Urinary bladder (tissue), 4 donors: ENCODE measurements around the gene RRAGD. TPM values are rescaled to one million over a fixed set of nuclear protein-coding genes. Genes with fewer than 3 reads are reported as not detected.
A peak's percentile ranks its signal among the peaks of the same experiment; 100 is the strongest.

ENCODE experiments used
- DNase-seq: peaks from one replicate; pipeline ENCODE4 v3.0.0-alpha.2; 2015; ENCODE audit errors: extremely low spot score
- H3K27ac ChIP-seq: one replicate; pipeline ENCODE4 v1.5.1; 2013; ENCODE audit warnings: low read depth, mild to moderate bottlenecking, moderate library complexity
- H3K36me3 ChIP-seq: one replicate; pipeline ENCODE4 v1.6.1; 2013; ENCODE audit warnings: mild to moderate bottlenecking, moderate library complexity; ENCODE audit not compliant: insufficient read depth
- H3K4me1 ChIP-seq: one replicate; pipeline ENCODE4 v1.6.1; 2013; ENCODE audit warnings: mild to moderate bottlenecking, moderate library complexity; ENCODE audit not compliant: insufficient read depth
- H3K4me3 ChIP-seq: one replicate; pipeline ENCODE4 v1.5.1; 2013; ENCODE audit warnings: low read depth, low read length
- WGBS: extraction: QIAGEN DNeasy Blood & Tissue Kit; methylation state at CpG from one replicate; pipeline ENCODE4 v1.1.7; 2013; 5-methylcytosine and 5-hydroxymethylcytosine counted together
- polyA plus RNA-seq: library from polyadenylated mRNA; stranded (reverse); fragments of 200-250 nt; gene quantifications from one replicate; pipeline ENCODE4 v1.2.3, GENCODE V29; 2013
- total RNA-seq: library from RNA; depleted of rRNA; stranded (reverse); fragments of >200 nt; gene quantifications from one replicate; pipeline ENCODE4 v1.2.3, GENCODE V29; 2014
- donor health status: healthy with polysubstance abuse.
- donor health status: healthy.

Gene RRAGD
- total and polyA plus RNA-seq, 2 donors = 8.4 to 11.4 TPM

GRCh38 chr6:89353702-89354392, 58.2 kb downstream of the RRAGD start:
- WGBS = 84% methylated on average over 2 of the region's 2 CpGs
- no peaks in the 10 kb centered on the region for H3K36me3 ChIP-seq
- no peak overlapping the region for H3K27ac ChIP-seq
- no peak overlapping the region for H3K4me3 ChIP-seq
- no peaks in the 10 kb centered on the region for H3K4me1 ChIP-seq
- DNase-seq = no peak

GRCh38 chr6:89353118-89353556, 58.9 kb downstream of the RRAGD start:
- no peaks in the 10 kb centered on the region for H3K4me1 ChIP-seq
- H3K36me3 ChIP-seq = no peaks in the 10 kb centered on the region
- 43% methylated on average over 27 of the region's 27 CpGs for WGBS
- no peak for DNase-seq
- peak overlapping the region; percentile 98 for H3K27ac ChIP-seq
- peak overlapping the region; percentile 77 for H3K4me3 ChIP-seq

GRCh38 chr6:89352278-89353117, 59.6 kb downstream of the RRAGD start, which contains the start of gene UBE2J1:
Gene UBE2J1 (minus strand): TSS chr6:89352722. CDS start chr6:89352569, 153 bp downstream.
- WGBS = under 1% methylated on average over 102 of the region's 102 CpGs

GRCh38 chr6:89351671-89352277, 60.3 kb downstream of the RRAGD start:
- H3K36me3 ChIP-seq = no peaks in the 10 kb centered on the region
- H3K4me1 ChIP-seq = no peaks in the 10 kb centered on the region
- under 1% methylated on average over 12 of the region's 12 CpGs for WGBS
- DNase-seq = no peak
- H3K27ac ChIP-seq = peak overlapping the region; percentile 98
- peak overlapping the region; percentile 77 for H3K4me3 ChIP-seq

More at GRCh38 chr6:89352278-89353117, 59.6 kb downstream of the RRAGD start, which contains the start of gene UBE2J1:
- peak within 1 kb of the TSS; percentile 77 for H3K4me3 ChIP-seq
- H3K27ac ChIP-seq = peak within 1 kb of the TSS; percentile 98
- DNase-seq = no peak
- no peaks in the 10 kb centered on the region for H3K36me3 ChIP-seq
- H3K4me1 ChIP-seq = no peaks in the 10 kb centered on the region

- WGBS = 49% methylated on average over 4 of the region's 4 CpGs
- Histone ChIP-seq H3K4me3 (no peak overlapping the region), H3K36me3 (no peaks in the 10 kb centered on the region), H3K27ac (no peak overlapping the region), H3K4me1 (no peaks in the 10 kb centered on the region)
- DNase-seq = no peak
These were observed 61.6 kb downstream of the RRAGD start for GRCh38 chr6:89350281-89350966.

GRCh38 chr6:89348372-89348771, 63.7 kb downstream of the RRAGD start:
- peaks cover 2% of the 10 kb centered on the region for H3K4me1 ChIP-seq
- H3K36me3 ChIP-seq = no peaks in the 10 kb centered on the region
- WGBS = 95% methylated on average over 1 of the region's 1 CpG
- DNase-seq = no peak
- H3K4me3 ChIP-seq = no peak overlapping the region
- H3K27ac ChIP-seq = no peak overlapping the region

GRCh38 chr6:89347825-89348224, 64.2 kb downstream of the RRAGD start:
- no peak overlapping the region for H3K27ac ChIP-seq
- H3K4me1 ChIP-seq = peaks cover 2% of the 10 kb centered on the region
- WGBS = 89% methylated on average over 2 of the region's 2 CpGs
- no peaks in the 10 kb centered on the region for H3K36me3 ChIP-seq
- DNase-seq = no peak
- H3K4me3 ChIP-seq = no peak overlapping the region

- no peak for DNase-seq
- no peaks in the 10 kb centered on the region for H3K36me3 ChIP-seq
- H3K4me1 ChIP-seq = peaks cover 2% of the 10 kb centered on the region
- no peak overlapping the region for H3K27ac ChIP-seq
- H3K4me3 ChIP-seq = no peak overlapping the region
- WGBS = 86% methylated on average over 4 of the region's 4 CpGs
These were observed 65.6 kb downstream of the RRAGD start for GRCh38 chr6:89346433-89346832.

- H3K36me3 ChIP-seq = no peaks in the 10 kb centered on the region
These were observed 72.5 kb downstream of the RRAGD start for GRCh38 chr6:89339565-89339964.

GRCh38 chr6:89335164-89335563, 76.9 kb downstream of the RRAGD start:
- Histone ChIP-seq H3K4me3 (no peak overlapping the region), H3K4me1 (no peaks in the 10 kb centered on the region), H3K36me3 (no peaks in the 10 kb centered on the region), H3K27ac (no peak overlapping the region)
- whole genome bisulfite sequencing = 84% methylated on average over 3 of the region's 3 CpGs
- no peak for DNase-seq

More at GRCh38 chr6:89339565-89339964, 72.5 kb downstream of the RRAGD start:
- 92% methylated on average over 2 of the region's 2 CpGs for WGBS
- Histone ChIP-seq H3K4me1 (no peaks in the 10 kb centered on the region), H3K4me3 (no peak overlapping the region), H3K27ac (no peak overlapping the region)
- DNase-seq = no peak

GRCh38 chr6:89330910-89331309, 81.2 kb downstream of the RRAGD start:
- Histone ChIP-seq H3K4me1 (no peaks in the 10 kb centered on the region), H3K36me3 (no peaks in the 10 kb centered on the region), H3K27ac (no peak overlapping the region), H3K4me3 (no peak overlapping the region)
- WGBS = 96% methylated on average over 1 of the region's 1 CpG
- DNase-seq = no peak

- DNase-seq = no peak
- WGBS = 87% methylated on average over 1 of the region's 1 CpG
- Histone ChIP-seq H3K27ac (no peak overlapping the region), H3K4me1 (no peaks in the 10 kb centered on the region), H3K36me3 (no peaks in the 10 kb centered on the region), H3K4me3 (no peak overlapping the region)
These were observed 83.1 kb downstream of the RRAGD start for GRCh38 chr6:89328976-89329375.

- DNase-seq = no peak
- no peak overlapping the region for H3K4me3 ChIP-seq
- H3K27ac ChIP-seq = no peak overlapping the region
- 85% methylated on average over 3 of the region's 3 CpGs for WGBS
- H3K4me1 ChIP-seq = no peaks in the 10 kb centered on the region
- no peaks in the 10 kb centered on the region for H3K36me3 ChIP-seq
These were observed 87.8 kb downstream of the RRAGD start for GRCh38 chr6:89324304-89324703.
